Rectal smooth muscle tissue (tissue), 1 donor: ENCODE results near the gene RNF157.
A peak's percentile ranks its signal among the peaks of the same experiment; 100 is the strongest.

Experiments
- H3K27ac ChIP-seq: one replicate; pipeline ENCODE4 v1.7.0; 2013; ENCODE audit warnings: low read depth, low read length, inconsistent platforms
- H3K27me3 ChIP-seq: one replicate; pipeline ENCODE4 v1.7.0; 2013; ENCODE audit warnings: low read length; ENCODE audit not compliant: control insufficient read depth, insufficient read depth
- H3K36me3 ChIP-seq: one replicate; pipeline ENCODE4 v1.7.0; 2013; ENCODE audit warnings: low read length; ENCODE audit not compliant: control insufficient read depth, insufficient read depth
- H3K4me1 ChIP-seq: one replicate; pipeline ENCODE4 v1.7.0; 2013; ENCODE audit warnings: low read length; ENCODE audit not compliant: control insufficient read depth, insufficient read depth
- H3K4me3 ChIP-seq: one replicate; pipeline ENCODE4 v1.7.0; 2013; ENCODE audit warnings: low read length
- H3K9ac ChIP-seq: one replicate; pipeline ENCODE4 v1.7.0; 2013; ENCODE audit warnings: low read length

Gene RNF157

GRCh38 chr17:76131692-76132573, 108.4 kb downstream of the RNF157 start:
- no peaks in the 10 kb centered on the region for H3K4me1 ChIP-seq
- no peak overlapping the region for H3K9ac ChIP-seq
- H3K4me3 ChIP-seq = no peak overlapping the region
- H3K36me3 ChIP-seq = no peaks in the 10 kb centered on the region
- peaks cover 3% of the 10 kb centered on the region for H3K27me3 ChIP-seq
- no peak overlapping the region for H3K27ac ChIP-seq

DNA sequence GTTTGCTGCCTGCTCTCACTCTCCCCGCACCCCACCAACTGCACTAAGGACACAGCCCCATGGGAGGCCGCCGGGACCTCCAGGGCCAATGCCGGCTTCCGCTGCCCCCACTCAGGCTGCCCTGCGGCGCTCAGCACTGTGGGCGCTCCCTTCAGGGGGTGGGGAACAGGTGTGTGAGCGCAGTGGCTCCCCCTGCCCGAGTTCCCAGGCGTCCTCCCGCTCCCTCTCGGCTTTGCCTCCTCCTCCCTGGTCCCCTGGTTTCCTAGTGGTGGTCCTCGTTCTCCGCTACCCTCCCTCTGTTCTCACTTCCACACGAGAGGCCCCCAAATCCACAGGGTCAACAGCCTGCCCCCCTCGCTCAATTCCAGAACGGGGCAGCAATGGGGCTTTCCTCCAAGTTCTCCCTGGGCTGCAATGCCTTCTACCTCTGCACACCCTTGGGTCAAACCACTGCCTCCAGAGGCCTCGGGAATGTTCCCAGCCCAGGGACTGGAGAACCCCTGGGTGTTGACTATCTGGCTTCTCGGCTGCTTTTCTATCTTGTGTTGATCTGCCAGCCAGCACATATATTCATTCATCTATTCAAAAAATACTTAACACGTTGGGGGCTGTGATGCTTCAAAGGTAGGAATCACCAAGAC, 109.1 kb downstream of the RNF157 start:
- Histone ChIP-seq H3K9ac (no peak overlapping the region), H3K27ac (no peak overlapping the region), H3K27me3 (peaks cover 3% of the 10 kb centered on the region), H3K36me3 (no peaks in the 10 kb centered on the region), H3K4me3 (no peak overlapping the region), H3K4me1 (no peaks in the 10 kb centered on the region)

DNA sequence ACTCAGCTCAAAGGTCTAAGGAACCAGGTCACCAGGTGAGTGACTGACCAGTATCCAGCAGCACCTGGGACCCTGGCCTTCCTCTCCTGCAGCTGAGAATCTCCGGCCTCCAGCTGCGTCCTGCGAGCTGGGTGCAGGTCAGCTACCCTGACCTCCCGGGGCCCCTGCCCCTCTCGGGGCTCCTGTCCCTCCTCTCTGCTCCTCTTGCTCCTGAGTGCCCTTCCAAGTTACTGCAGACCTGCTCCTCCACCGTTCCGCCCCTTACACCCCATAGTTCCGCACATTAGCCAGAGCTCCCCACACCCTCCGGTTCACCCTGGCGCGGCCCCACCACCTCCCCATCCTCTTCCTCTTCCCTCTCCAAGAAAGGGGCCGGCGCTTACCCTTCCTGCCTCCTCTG, 109.8 kb downstream of the RNF157 start:
- H3K27me3 ChIP-seq = peaks cover 3% of the 10 kb centered on the region
- H3K9ac ChIP-seq = no peak overlapping the region
- no peaks in the 10 kb centered on the region for H3K36me3 ChIP-seq
- H3K27ac ChIP-seq = no peak overlapping the region
- H3K4me1 ChIP-seq = no peaks in the 10 kb centered on the region
- no peak overlapping the region for H3K4me3 ChIP-seq

DNA sequence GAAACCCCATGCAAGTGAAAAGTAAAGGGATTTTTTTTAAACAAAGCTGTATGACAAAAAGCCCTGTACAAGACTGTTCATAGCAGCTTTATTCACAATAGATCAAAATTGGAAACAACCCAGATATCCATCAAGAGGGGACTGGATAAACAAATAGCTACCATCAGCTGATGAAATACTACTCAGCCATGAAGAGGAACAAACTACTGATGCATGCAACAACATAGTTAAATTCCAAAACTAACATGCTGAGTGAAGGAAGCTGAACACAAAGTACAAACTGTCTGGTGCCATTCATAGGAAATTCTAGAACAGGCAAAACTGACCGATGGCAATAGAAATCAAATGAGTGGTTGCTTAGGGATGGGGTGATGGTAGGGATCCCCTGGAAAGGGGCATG, 114.4 kb downstream of the RNF157 start:
- H3K9ac ChIP-seq = no peak overlapping the region
- no peaks in the 10 kb centered on the region for H3K36me3 ChIP-seq
- no peaks in the 10 kb centered on the region for H3K4me1 ChIP-seq
- no peak overlapping the region for H3K4me3 ChIP-seq
- no peaks in the 10 kb centered on the region for H3K27me3 ChIP-seq
- H3K27ac ChIP-seq = no peak overlapping the region

DNA sequence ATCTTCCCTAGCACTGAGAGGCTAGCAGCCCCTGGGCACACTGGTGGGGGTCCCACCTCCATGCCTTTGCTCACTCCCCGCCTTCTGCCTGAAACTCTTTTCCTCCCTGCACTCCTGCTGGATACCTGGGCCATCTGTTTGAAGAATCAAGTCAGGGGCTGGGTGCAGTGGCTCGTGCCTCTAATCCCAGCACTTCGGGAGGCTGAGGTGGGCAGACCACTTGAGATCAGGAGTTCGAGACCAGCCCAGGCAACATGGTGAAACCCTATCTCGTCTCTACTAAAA, 115.0 kb downstream of the RNF157 start:
- no peak overlapping the region for H3K9ac ChIP-seq
- no peaks in the 10 kb centered on the region for H3K27me3 ChIP-seq
- H3K4me1 ChIP-seq = no peaks in the 10 kb centered on the region
- H3K27ac ChIP-seq = no peak overlapping the region
- H3K36me3 ChIP-seq = no peaks in the 10 kb centered on the region
- no peak overlapping the region for H3K4me3 ChIP-seq

GRCh38 chr17:76124582-76125390, 115.5 kb downstream of the RNF157 start:
- no peak overlapping the region for H3K4me3 ChIP-seq
- no peaks in the 10 kb centered on the region for H3K27me3 ChIP-seq
- no peaks in the 10 kb centered on the region for H3K36me3 ChIP-seq
- no peak overlapping the region for H3K9ac ChIP-seq
- H3K27ac ChIP-seq = no peak overlapping the region
- no peaks in the 10 kb centered on the region for H3K4me1 ChIP-seq

DNA sequence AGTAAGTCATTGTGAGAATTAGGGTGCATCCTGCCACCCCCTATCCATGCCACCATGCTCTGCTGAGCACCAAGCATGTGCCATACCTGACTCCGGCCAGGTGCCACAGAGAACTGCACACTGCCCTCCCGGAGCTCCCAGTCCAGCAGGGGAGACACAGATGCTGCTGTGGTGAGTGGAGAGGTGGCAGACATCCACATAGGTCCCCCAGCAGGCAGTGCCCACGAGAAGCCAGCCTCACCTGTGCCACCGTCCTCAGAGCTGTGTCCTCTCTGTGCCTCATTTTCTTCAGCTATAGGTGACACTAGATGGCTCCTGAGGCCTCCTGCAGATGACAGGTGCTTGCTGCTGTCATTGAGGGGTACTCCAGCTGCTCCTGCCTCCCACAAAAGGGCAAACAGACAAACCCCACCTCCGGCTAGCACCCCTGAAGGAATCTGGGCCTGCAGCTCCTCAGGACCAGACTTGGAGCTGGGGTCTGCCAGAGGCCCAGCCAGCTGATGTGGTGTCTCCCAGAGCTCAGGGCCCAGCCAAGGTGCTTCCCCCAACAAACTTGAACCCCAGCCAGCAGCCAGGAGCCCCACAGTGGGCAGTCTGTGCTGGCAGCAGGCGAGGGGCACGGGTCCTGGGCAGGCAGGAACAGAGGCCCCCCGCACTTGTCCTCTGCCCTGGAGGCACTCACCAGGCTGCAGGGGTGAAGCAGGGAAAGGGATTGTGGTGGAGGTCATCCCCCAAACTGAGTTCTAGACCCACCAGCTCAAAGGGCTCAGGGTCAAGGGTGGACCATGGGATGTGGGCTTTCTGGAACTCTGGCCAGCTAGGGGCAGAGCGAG, 116.3 kb downstream of the RNF157 start:
- no peak overlapping the region for H3K27ac ChIP-seq

GRCh38 chr17:76123191-76123499, 117.1 kb downstream of the RNF157 start:
- Histone ChIP-seq H3K27me3 (no peaks in the 10 kb centered on the region), H3K4me3 (no peak overlapping the region), H3K27ac (no peak overlapping the region), H3K36me3 (no peaks in the 10 kb centered on the region), H3K9ac (no peak overlapping the region), H3K4me1 (no peaks in the 10 kb centered on the region)

More for the DNA sequence above, 116.3 kb downstream of the RNF157 start:
- Histone ChIP-seq H3K36me3 (no peaks in the 10 kb centered on the region), H3K4me3 (no peak overlapping the region), H3K4me1 (no peaks in the 10 kb centered on the region), H3K9ac (no peak overlapping the region), H3K27me3 (no peaks in the 10 kb centered on the region)

DNA sequence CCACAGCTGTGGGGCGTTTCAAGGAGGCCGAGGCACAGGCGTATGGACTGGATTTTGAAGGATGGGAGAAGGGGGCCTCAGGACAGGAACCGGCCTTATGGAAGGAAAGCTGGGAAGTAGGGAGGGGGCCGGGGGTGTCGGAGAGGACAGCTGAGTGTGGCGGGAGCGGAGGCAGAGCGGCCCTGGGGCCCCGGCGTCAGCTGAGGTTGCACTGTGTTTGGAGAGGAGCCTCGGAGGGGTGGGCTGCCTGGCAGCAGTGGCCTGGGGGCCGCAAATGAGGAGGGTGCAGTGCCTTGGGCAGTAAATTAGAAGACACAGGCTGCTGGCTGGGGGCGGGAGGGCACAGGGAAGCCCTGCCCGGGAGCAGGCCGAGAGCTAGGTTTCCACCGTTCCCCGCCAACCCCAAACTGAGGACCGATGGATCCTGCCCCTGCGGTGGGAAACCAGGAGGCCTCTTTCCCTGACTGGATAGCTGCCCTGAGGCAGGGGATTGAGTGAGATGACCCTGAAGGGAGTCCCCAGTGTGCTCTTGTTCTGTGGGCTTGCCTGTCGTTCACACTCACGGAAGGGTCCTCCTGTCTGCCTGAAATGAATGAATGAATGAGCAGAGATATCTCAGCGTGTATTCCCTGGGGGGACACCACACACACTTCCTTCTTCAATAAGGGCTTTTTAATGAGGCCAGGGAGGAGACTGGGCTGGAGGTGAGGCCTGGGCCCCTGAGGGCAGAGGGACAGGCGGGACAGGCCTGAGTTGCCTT, 117.7 kb downstream of the RNF157 start:
- Histone ChIP-seq H3K4me3 (no peak overlapping the region), H3K4me1 (no peaks in the 10 kb centered on the region), H3K27ac (no peak overlapping the region), H3K9ac (no peak overlapping the region), H3K27me3 (no peaks in the 10 kb centered on the region), H3K36me3 (no peaks in the 10 kb centered on the region)

- H3K27ac ChIP-seq = no peak overlapping the region
- peak overlapping the region; percentile 61 for H3K4me3 ChIP-seq
- no peaks in the 10 kb centered on the region for H3K27me3 ChIP-seq
- no peaks in the 10 kb centered on the region for H3K36me3 ChIP-seq
- no peaks in the 10 kb centered on the region for H3K4me1 ChIP-seq
- peak overlapping the region; percentile 68 for H3K9ac ChIP-seq
These were observed 118.3 kb downstream of the RNF157 start for GRCh38 chr17:76121932-76122430.

DNA sequence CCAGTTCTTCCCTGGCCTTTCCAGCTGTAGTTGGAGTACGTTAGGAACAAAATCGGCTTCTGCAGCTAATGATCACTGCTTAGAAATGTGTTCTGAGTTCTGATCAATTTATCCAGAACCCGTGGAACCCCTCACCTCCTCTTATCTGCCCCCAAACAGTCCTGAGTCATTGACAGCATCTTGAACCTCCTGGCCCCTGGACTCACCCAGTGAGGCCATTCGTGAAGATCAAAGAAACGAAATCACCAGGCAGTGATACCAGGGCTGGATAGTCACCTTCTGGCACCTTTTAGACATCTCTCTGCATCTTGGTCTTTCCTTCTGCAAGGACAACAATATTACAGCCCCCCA, 119.7 kb downstream of the RNF157 start:
- no peak overlapping the region for H3K4me3 ChIP-seq
- H3K9ac ChIP-seq = no peak overlapping the region
- H3K36me3 ChIP-seq = no peaks in the 10 kb centered on the region
- H3K4me1 ChIP-seq = no peaks in the 10 kb centered on the region
- H3K27ac ChIP-seq = no peak overlapping the region
- no peaks in the 10 kb centered on the region for H3K27me3 ChIP-seq
